Measurements from ENCODE around the gene ATP6V0E2.
"Not testable (repeated sequence)": the region's sequence is repeated elsewhere in the genome, so short reads cannot be mapped to it uniquely, and the experiment has no call there.

Gene ATP6V0E2

GRCh38 chr7:149877890-149878522 is 4.2 kb downstream of the ATP6V0E2 start:
- no peak for DNase-seq (ENCODE audit: low read depth in 2 of 2, low spot score in 1 of 2)

GRCh38 chr7:149878523-149878921 is 4.8 kb downstream of the ATP6V0E2 start:
- DNase-seq (ENCODE audit: low read depth in 2 of 2, low spot score in 1 of 2) = no peak

- no peak for DNase-seq (ENCODE audit: low read depth in 2 of 2, low spot score in 1 of 2)
Observed at GRCh38 chr7:149879271-149879743, 5.5 kb downstream of the ATP6V0E2 start.

GRCh38 chr7:149879766-149880637 is 6.2 kb downstream of the ATP6V0E2 start:
- no peak for DNase-seq (ENCODE audit: low read depth in 2 of 2, low spot score in 1 of 2)

- DNase-seq (ENCODE audit: low read depth in 2 of 2, low spot score in 1 of 2) = no peak
Observed at GRCh38 chr7:149880638-149881311, 7.0 kb downstream of the ATP6V0E2 start.

- no peak for DNase-seq (ENCODE audit: low read depth in 2 of 2, low spot score in 1 of 2)
Observed at GRCh38 chr7:149881328-149882247, 7.8 kb downstream of the ATP6V0E2 start.

- DNase-seq (ENCODE audit: low read depth in 2 of 2, low spot score in 1 of 2) = no peak
Observed at GRCh38 chr7:149882248-149883047, 8.7 kb downstream of the ATP6V0E2 start.

- no peak for DNase-seq (ENCODE audit: low read depth in 2 of 2, low spot score in 1 of 2)
Observed at GRCh38 chr7:149883048-149883438, 9.3 kb downstream of the ATP6V0E2 start.

- DNase-seq (ENCODE audit: low read depth in 2 of 2, low spot score in 1 of 2) = no peak
Observed at GRCh38 chr7:149883452-149883861, 9.7 kb downstream of the ATP6V0E2 start.

- no peak for DNase-seq (ENCODE audit: low read depth in 2 of 2, low spot score in 1 of 2)
Observed at GRCh38 chr7:149884016-149884415, 10.2 kb downstream of the ATP6V0E2 start.

- no peak for DNase-seq (ENCODE audit: low read depth in 2 of 2, low spot score in 1 of 2)
Observed at GRCh38 chr7:149884541-149884940, 10.8 kb downstream of the ATP6V0E2 start.

GRCh38 chr7:149885191-149886017 is 11.6 kb downstream of the ATP6V0E2 start:
- no peak for DNase-seq (ENCODE audit: low read depth in 2 of 2, low spot score in 1 of 2)

- no peak for DNase-seq (ENCODE audit: low read depth in 2 of 2, low spot score in 1 of 2)
Observed at GRCh38 chr7:149886018-149886415, 12.2 kb downstream of the ATP6V0E2 start.

- DNase-seq (ENCODE audit: low read depth in 2 of 2, low spot score in 1 of 2) = no peak
Observed at GRCh38 chr7:149887311-149887710, 13.5 kb downstream of the ATP6V0E2 start.

- DNase-seq (ENCODE audit: low read depth in 2 of 2, low spot score in 1 of 2) = not testable (repeated sequence)
Observed at GRCh38 chr7:149890715-149891114, 16.9 kb downstream of the ATP6V0E2 start.

GRCh38 chr7:149894957-149895356 is 21.2 kb downstream of the ATP6V0E2 start:
- DNase-seq (ENCODE audit: low read depth in 2 of 2, low spot score in 1 of 2) = not testable (repeated sequence)

- DNase-seq (ENCODE audit: low read depth in 2 of 2, low spot score in 1 of 2) = not testable (repeated sequence)
Observed at GRCh38 chr7:149907776-149908376, 34.1 kb downstream of the ATP6V0E2 start.

GRCh38 chr7:149910219-149910618 is 36.5 kb downstream of the ATP6V0E2 start:
- DNase-seq (ENCODE audit: low read depth in 2 of 2, low spot score in 1 of 2) = not testable (repeated sequence)

GRCh38 chr7:149912126-149912525 is 38.4 kb downstream of the ATP6V0E2 start:
- DNase-seq (ENCODE audit: low read depth in 2 of 2, low spot score in 1 of 2) = not testable (repeated sequence)

Measured in stimulated activated CD8-positive, alpha-beta memory T cell treated with anti-CD3 and anti-CD28 coated beads, Interleukin-4, amount 100 ng/mL, for 4 hours (primary cell).